ENCODE measurements around the gene PLVAP. TPM values are rescaled to one million over a fixed set of nuclear protein-coding genes. Genes with fewer than 3 reads are reported as not detected.

The PLVAP gene
- polyA plus RNA-seq, 1 donor (not counting 4 experiments of a cell fraction or from before 2014, with no cell fraction given) = not detected

GRCh38 chr19:17314007-17314593 is 63.0 kb downstream of the PLVAP start:
- H3K9me3 ChIP-seq (ENCODE audit: control insufficient read depth, low read depth, low read length) = no peaks in the 10 kb centered on the region
- DNase-seq (ENCODE audit: low read depth, low spot score) = no peak
- H3K4me1 ChIP-seq (ENCODE audit: control insufficient read depth, extremely low read depth, insufficient read depth, low read length) = peaks cover 23% of the 10 kb centered on the region
- dilution Hi-C loops (cut with MboI; ENCODE audit: extremely low pct_ligation_motif_present, low sequenced_read_pairs) = no loop called here
- TF ChIP-seq EZH2 (IDR thresholded peaks at IDR 0.05; ENCODE audit: low read length) = no peak
- no peak for TF ChIP-seq CTCF (optimal IDR thresholded peaks at IDR 0.05 in 1 of 3, IDR thresholded peaks at IDR 0.05 in 1 of 3, conservative IDR thresholded peaks at IDR 0.05 in 1 of 3; ENCODE audit: extremely low read depth in 1 of 3, insufficient read depth in 2 of 3, low read length in 3 of 3)
- no peaks in the 10 kb centered on the region for H3K27me3 ChIP-seq (ENCODE audit: control insufficient read depth, extremely low read depth, insufficient read depth, low read length)
- H3K9ac ChIP-seq (ENCODE audit: control insufficient read depth, extremely low read depth, insufficient read depth, low read length) = no peak overlapping the region
- H3K4me2 ChIP-seq (ENCODE audit: control insufficient read depth, extremely low read depth, insufficient read depth, low read depth, low read length) = no peak overlapping the region
- H3K4me3 ChIP-seq (ENCODE audit: control insufficient read depth in 2 of 3, extremely low read depth in 1 of 3, insufficient read depth in 2 of 3, low read depth in 1 of 3, low read length in 3 of 3) = no peak overlapping the region
- peaks cover 4% of the 10 kb centered on the region for H4K20me1 ChIP-seq (ENCODE audit: control insufficient read depth, extremely low read depth, insufficient read depth, low read length)
- peaks cover 17 to 26% of the 10 kb centered on the region in 2 experiments for H3K36me3 ChIP-seq (ENCODE audit: control insufficient read depth in 2 of 2, extremely low read depth in 1 of 2, insufficient read depth in 2 of 2, low read length in 2 of 2)
- no peak overlapping the region for H2AFZ ChIP-seq (ENCODE audit: control insufficient read depth, low read length)
- no peak overlapping the region for H3K27ac ChIP-seq (ENCODE audit: control insufficient read depth, insufficient read depth, low read length)
- peaks cover 51% of the 10 kb centered on the region for H3K79me2 ChIP-seq (ENCODE audit: control insufficient read depth, insufficient read depth, low read length)
- no peaks in the 10 kb centered on the region for H3K9me1 ChIP-seq (ENCODE audit: control insufficient read depth, extremely low read depth, insufficient read depth, low read length)
- no peak for FAIRE-seq

GRCh38 chr19:17312189-17313113 is 64.7 kb downstream of the PLVAP start:
- no peaks in the 10 kb centered on the region for H3K27me3 ChIP-seq (ENCODE audit: control insufficient read depth, extremely low read depth, insufficient read depth, low read length)
- no peaks in the 10 kb centered on the region for H3K9me1 ChIP-seq (ENCODE audit: control insufficient read depth, extremely low read depth, insufficient read depth, low read length)
- peaks cover 17 to 24% of the 10 kb centered on the region in 2 experiments for H3K36me3 ChIP-seq (ENCODE audit: control insufficient read depth in 2 of 2, extremely low read depth in 1 of 2, insufficient read depth in 2 of 2, low read length in 2 of 2)
- peak overlapping the region; percentile 59 for H3K9ac ChIP-seq (ENCODE audit: control insufficient read depth, extremely low read depth, insufficient read depth, low read length)
- H3K4me3 ChIP-seq (ENCODE audit: control insufficient read depth in 2 of 3, extremely low read depth in 1 of 3, insufficient read depth in 2 of 3, low read depth in 1 of 3, low read length in 3 of 3) = peak overlapping the region in 2 of 3 experiments; percentile 2 to 21
- peak overlapping the region; percentile 73 for H3K27ac ChIP-seq (ENCODE audit: control insufficient read depth, insufficient read depth, low read length)
- peaks cover 23% of the 10 kb centered on the region for H3K4me1 ChIP-seq (ENCODE audit: control insufficient read depth, extremely low read depth, insufficient read depth, low read length)
- FAIRE-seq (no peak), DNase-seq (ENCODE audit: low read depth, low spot score) (no peak)
- no peak overlapping the region for H2AFZ ChIP-seq (ENCODE audit: control insufficient read depth, low read length)
- H3K4me2 ChIP-seq (ENCODE audit: control insufficient read depth, extremely low read depth, insufficient read depth, low read depth, low read length) = peak overlapping the region; percentile 54
- dilution Hi-C loops (cut with MboI; ENCODE audit: extremely low pct_ligation_motif_present, low sequenced_read_pairs) = no loop called here
- TF ChIP-seq CTCF (optimal IDR thresholded peaks at IDR 0.05 in 1 of 3, IDR thresholded peaks at IDR 0.05 in 1 of 3, conservative IDR thresholded peaks at IDR 0.05 in 1 of 3; ENCODE audit: extremely low read depth in 1 of 3, insufficient read depth in 2 of 3, low read length in 3 of 3) (no peak), EZH2 (IDR thresholded peaks at IDR 0.05; ENCODE audit: low read length) (no peak)
- H3K9me3 ChIP-seq (ENCODE audit: control insufficient read depth, low read depth, low read length) = no peaks in the 10 kb centered on the region
- H4K20me1 ChIP-seq (ENCODE audit: control insufficient read depth, extremely low read depth, insufficient read depth, low read length) = peaks cover 4% of the 10 kb centered on the region
- peaks cover 51% of the 10 kb centered on the region for H3K79me2 ChIP-seq (ENCODE audit: control insufficient read depth, insufficient read depth, low read length)

Measured in keratinocyte (primary cell).